HTR-8/SVneo (cell line): Measurements from ENCODE around the gene ADAM30.
A peak's percentile ranks its signal among the peaks of the same experiment; 100 is the strongest.
"Not testable (repeated sequence)": the region's sequence is repeated elsewhere in the genome, so short reads cannot be mapped to it uniquely, and the experiment has no call there.

Experiments used
- DNase-seq: peaks from one replicate; pipeline ENCODE4 v3.0.0; 2011; ENCODE audit warnings: low spot score, mixed read lengths; ENCODE audit not compliant: insufficient read length
- FAIRE-seq: peaks from 2 replicates; lab custom pipeline; 2011; peaks lifted over from hg19 to GRCh38; lab: Jason Lieb, UNC

The ADAM30 gene

GRCh38 chr1:119879510-119880434, 16.5 kb downstream of the ADAM30 start:
- DNase-seq (no peak), FAIRE-seq (no peak)

DNA sequence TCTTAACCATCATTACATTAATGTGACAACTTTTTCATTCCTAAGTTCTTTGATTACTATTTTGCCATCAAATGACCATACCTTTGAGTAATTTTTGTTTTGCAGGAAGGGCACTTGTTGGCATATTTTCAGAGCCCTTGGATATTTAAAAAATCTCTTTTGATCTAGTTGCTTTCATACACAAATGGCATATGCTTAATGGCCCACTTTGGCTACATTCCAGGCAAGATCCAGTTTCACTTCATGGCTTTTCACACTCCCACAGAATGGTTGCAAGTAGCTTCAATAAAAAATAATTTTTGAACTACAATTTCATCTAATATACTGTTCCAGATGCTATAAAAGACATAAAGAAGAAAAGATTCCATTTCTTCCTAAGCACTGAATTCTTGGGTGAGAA, 18.1 kb downstream of the ADAM30 start:
- DNase-seq (no peak), FAIRE-seq (no peak)

GRCh38 chr1:119874186-119874585, 22.1 kb downstream of the ADAM30 start:
- DNase-seq (no peak), FAIRE-seq (no peak)

GRCh38 chr1:119873135-119874015, 22.9 kb downstream of the ADAM30 start:
- no peak for FAIRE-seq
- no peak for DNase-seq

DNA sequence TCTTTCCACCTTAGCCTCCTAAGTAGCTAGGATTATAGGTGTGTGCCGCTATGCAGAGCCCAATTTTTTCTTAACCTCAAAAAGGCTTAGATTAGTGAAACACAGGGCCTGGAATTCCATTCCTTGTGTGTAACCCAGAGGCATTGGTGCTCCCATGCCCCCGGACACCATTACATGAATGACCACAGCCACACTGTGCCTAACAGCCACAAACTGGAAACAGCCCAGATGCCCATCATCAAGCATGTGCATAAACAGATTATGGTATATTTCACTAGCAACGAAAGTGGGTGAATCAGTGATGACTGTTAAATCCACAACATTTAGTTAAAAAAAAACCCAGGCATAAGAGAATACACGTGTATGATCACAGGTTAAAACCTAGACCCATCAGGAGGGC, 24.4 kb downstream of the ADAM30 start:
- FAIRE-seq (no peak), DNase-seq (no peak)

DNA sequence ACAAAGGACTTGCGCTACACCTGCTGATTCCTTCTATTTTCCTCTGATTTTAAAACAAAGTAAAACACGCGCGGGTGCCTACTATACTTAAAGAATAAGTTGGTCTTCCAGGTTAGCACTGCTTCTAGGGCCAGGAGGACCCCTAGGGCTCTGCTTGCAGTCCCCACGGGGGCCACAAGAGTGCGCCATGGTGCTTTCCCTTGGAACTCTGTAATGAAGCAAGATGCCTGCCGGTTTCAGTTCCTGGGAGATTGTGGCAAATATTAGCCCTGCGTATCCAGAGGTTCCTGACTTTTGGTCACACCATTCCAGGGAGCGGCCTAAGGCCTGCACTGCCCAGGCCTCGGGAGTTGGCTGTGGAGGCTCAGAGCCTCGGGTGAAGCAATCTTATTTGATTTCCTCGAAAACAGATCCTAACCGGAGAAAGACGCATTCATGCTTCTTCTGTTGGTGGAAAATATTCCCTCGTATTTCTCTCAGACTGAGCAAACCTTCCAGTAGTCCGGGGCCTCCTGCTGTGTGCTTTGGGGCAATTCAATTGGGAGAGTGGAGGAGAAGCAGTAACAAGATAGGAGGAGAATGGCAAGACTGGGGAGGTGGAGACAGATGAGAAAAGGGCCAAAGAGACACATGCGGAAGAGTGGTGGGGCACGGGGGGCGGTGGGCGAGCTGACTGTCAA, 25.3 kb downstream of the ADAM30 start:
- peak; percentile 57 for DNase-seq
- no peak for FAIRE-seq

DNA sequence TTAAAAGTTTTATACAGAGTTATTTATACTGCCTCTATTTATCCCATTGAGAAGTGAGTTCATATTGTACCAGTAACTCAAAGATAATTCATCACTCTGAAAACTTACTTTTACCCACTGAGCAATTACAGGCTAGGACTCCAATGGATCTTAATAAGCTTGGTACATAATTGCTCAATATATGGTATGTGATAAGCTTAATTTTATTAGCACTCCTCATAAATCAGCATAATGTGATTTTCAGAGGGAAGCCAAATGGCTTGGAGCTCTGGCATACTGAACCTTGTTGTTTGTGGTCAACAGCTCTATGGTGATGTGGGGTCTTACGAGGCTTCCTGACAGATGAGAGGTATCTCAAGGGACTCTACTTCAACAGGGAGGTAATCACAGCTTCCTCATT, 26.3 kb downstream of the ADAM30 start:
- DNase-seq (no peak), FAIRE-seq (no peak)

GRCh38 chr1:119868176-119868575, 28.1 kb downstream of the ADAM30 start:
- FAIRE-seq: no peak
- no peak for DNase-seq

DNA sequence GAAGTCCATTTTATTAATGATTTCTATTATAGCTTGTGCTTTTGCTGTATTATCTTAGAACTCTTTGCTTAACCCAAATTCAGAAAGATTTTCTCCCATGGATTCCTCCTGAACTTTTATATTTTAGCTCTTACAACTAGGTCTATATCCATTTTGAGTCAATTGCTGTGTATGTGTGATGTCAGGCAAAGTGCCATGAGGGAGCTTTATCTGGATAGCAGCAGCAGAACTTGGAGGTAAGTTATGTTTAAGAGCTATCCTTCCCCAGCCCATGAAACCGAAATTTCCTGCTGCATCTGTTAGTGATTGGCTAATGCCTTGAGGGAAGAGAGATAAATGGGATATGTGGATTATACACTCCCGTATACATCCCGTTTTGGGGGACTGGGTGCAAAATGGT, 29.9 kb downstream of the ADAM30 start:
- DNase-seq (no peak), FAIRE-seq (no peak)

GRCh38 chr1:119865627-119866026, 30.7 kb downstream of the ADAM30 start:
- FAIRE-seq (no peak), DNase-seq (no peak)

DNA sequence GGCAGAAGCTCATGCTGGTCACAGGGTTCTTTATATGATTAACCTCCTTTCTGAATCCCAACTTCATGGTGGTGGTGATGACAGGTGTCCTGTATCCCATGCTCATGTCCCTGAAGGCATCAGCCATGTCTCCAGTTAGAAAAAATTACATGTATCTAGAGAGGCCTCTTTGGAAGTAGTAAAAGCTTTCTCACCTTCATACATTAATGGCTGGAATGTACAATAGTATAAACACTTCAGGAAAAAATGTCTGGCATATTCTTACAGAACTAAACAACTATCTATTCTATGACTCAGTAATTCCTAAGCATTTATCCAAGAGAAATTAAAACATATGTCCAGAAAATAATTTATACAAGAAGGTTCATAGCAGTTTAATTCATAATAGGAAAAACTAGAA, 34.0 kb downstream of the ADAM30 start:
- DNase-seq: no peak
- FAIRE-seq: no peak

DNA sequence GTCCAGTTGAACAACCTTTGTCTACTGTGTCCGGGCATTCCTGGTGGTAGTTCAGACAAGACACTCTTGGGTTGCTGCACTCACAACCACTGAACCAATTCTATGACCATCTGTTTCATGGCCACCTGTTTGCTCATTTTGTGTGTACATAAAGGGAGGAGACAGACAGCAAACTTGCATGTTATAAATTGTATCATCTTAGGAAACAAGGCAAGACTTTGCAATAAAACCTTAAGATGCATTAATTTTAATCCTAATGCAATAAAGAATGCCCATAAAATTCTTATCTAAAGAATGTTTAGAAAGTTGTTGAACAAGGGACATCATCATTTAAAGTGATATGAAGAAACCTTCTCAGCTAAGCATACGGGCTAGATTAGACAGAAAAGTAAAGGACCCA, 34.8 kb downstream of the ADAM30 start:
- no peak for FAIRE-seq

GRCh38 chr1:119859647-119860046, 36.7 kb downstream of the ADAM30 start:
- FAIRE-seq (no peak), DNase-seq (peak; percentile 18)

More for the DNA sequence above, 34.8 kb downstream of the ADAM30 start:
- DNase-seq: no peak

- DNase-seq, FAIRE-seq: not testable (repeated sequence)
These were observed 37.6 kb downstream of the ADAM30 start for GRCh38 chr1:119858556-119859214.

DNA sequence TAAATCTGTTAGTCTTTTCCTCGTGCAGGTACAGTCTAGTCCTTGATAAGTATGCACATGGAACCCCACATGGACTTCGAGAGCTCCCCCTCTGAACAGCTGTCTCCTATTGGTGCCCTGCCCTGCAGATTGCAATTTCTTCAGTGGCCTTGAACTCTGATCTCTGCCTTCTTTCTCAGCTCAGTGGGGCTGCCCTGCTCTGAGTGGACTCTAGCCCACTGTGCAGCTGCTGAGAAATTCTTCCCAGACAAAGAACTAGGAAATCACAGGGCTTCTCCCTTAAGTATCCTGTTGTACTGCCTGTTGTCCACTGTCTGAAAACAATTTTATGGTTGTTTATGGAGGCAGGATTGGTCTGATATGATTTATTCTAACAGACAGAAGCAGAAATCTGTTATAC, 38.2 kb downstream of the ADAM30 start:
- DNase-seq (no peak), FAIRE-seq (no peak)

DNA sequence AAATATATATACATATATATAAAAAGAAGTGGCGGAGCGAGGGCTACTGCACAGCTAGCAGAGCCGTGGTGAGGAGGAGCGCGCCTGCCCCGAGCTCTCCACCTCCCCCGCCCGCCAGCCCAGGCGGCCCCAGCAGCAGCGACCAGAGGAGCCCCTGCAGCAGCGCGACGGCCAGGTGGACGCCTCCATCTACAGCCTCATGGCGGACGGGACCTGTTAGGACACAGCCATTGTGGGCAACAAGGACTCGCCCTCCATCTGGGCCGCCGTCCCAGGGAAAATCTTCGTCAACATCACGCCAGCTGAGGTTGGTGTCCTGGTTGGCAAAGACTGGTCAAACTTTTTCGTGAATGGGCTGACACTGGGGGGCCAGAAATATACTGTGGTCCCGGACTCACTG, 43.2 kb downstream of the ADAM30 start:
- FAIRE-seq (no peak), DNase-seq (no peak)

- not testable (repeated sequence) for FAIRE-seq, DNase-seq
These were observed 52.1 kb downstream of the ADAM30 start for GRCh38 chr1:119844206-119844605.
